Body of pancreas (tissue), 4 donors: ENCODE data around the gene CEP135. TPM values are rescaled to one million over a fixed set of nuclear protein-coding genes. Genes with fewer than 3 reads are reported as not detected.
A peak's percentile ranks its signal among the peaks of the same experiment; 100 is the strongest.

Experiments used
- ATAC-seq: fragments of 150-250 bp; one replicate; pipeline ENCODE4 v1.9.1; 2016
- DNase-seq, 4 donors: peaks; one replicate each; pipeline ENCODE4 v3.0.0-alpha.2; 2019
- H3K27ac ChIP-seq, 4 donors: fragments of 200-600 bp; sonication (generic); 1 replicate in 3 of 4; 2 replicates in 1 of 4; pipeline versions ENCODE4 v1.5.1 to v1.6.1; 2016 to 2019; ENCODE audit warnings: mild to moderate bottlenecking in 1 of 4, mixed read lengths in 1 of 4, moderate library complexity in 1 of 4
- H3K27me3 ChIP-seq, 2 donors: fragments of 200-600 bp; sonication (generic); one replicate each; pipeline ENCODE4 v1.6.0; 2016; ENCODE audit warnings: mild to moderate bottlenecking in 1 of 2
- H3K36me3 ChIP-seq, 2 donors: fragments of 200-600 bp; sonication (generic); replicated peaks in 1 of 2; 2 replicates each; pipeline ENCODE4 v1.5.1; 2016; ENCODE audit warnings: low read depth in 2 of 2; ENCODE audit not compliant: insufficient read depth in 1 of 2
- H3K4me1 ChIP-seq: fragments of 200-600 bp; sonication (generic); one replicate; pipeline ENCODE4 v1.6.0; 2016
- H3K4me3 ChIP-seq, 2 donors: fragments of 200-600 bp; sonication (generic); 1 replicate in 1 of 2; 2 replicates in 1 of 2; pipeline ENCODE4 v1.5.1; 2016 to 2019
- H3K9me3 ChIP-seq, 3 donors: fragments of 200-600 bp; sonication (generic); 1 replicate in 2 of 3; 2 replicates in 1 of 3; pipeline ENCODE4 v1.5.1; 2016
- POLR2A ChIP-seq, 3 donors: fragments of 450-650 bp; IDR thresholded peaks; one replicate each; pipeline ENCODE4 v1.6.1; 2016; ENCODE audit warnings: antibody characterized with exemption in 3 of 3, mild to moderate bottlenecking in 2 of 3
- WGBS, 2 donors: methylation state at CpG; one replicate each; pipeline ENCODE4 v1.1.5; 2017; 5-methylcytosine and 5-hydroxymethylcytosine counted together
- intact Hi-C: fragments of 100-400 bp; cut with DNase I; formaldehyde crosslinking; loops from one replicate; pipeline ENCODE4 v1.15.1; 2023
- total RNA-seq, 2 donors: library from RNA; depleted of rRNA; stranded (reverse); fragments of >200 nt; gene quantifications; one replicate each; pipeline ENCODE4 v1.1.0, GENCODE V29; 2016
- TF ChIP-seq, protein P1 (sequence below), 7 experiments: fragments of 450-650 bp in 4 of 7; fragments of 200-600 bp in 3 of 7; sonication (generic) in 3 of 7; IDR thresholded peaks; one replicate each; pipeline ENCODE4 v1.5.1; 2016 to 2019; ENCODE audit warnings: antibody characterized with exemption in 7 of 7

CEP135 gene
- total RNA-seq, 2 donors from 2014 or later = 7.5 to 8.9 TPM

GRCh38 chr4:55947912-55948725 is 626 bp upstream of the CEP135 start:
- H3K9me3 ChIP-seq = no peaks in the 10 kb centered on the region
- ATAC-seq (no peak), DNase-seq (peak in 1 of 4 donors; percentile 16)
- TF ChIP-seq POLR2A (IDR thresholded peaks at IDR 0.05) = no peak
- TF ChIP-seq, protein P1, sequence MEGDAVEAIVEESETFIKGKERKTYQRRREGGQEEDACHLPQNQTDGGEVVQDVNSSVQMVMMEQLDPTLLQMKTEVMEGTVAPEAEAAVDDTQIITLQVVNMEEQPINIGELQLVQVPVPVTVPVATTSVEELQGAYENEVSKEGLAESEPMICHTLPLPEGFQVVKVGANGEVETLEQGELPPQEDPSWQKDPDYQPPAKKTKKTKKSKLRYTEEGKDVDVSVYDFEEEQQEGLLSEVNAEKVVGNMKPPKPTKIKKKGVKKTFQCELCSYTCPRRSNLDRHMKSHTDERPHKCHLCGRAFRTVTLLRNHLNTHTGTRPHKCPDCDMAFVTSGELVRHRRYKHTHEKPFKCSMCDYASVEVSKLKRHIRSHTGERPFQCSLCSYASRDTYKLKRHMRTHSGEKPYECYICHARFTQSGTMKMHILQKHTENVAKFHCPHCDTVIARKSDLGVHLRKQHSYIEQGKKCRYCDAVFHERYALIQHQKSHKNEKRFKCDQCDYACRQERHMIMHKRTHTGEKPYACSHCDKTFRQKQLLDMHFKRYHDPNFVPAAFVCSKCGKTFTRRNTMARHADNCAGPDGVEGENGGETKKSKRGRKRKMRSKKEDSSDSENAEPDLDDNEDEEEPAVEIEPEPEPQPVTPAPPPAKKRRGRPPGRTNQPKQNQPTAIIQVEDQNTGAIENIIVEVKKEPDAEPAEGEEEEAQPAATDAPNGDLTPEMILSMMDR (IDR thresholded peaks at IDR 0.05) = no peak
- peaks cover 17% of the 10 kb centered on the region for H3K4me1 ChIP-seq
- H3K4me3 ChIP-seq = peak overlapping the region in 1 of 2 donors; percentile 77
- H3K27ac ChIP-seq = peak overlapping the region in 3 of 4 donors; percentile 77 to 96 (median 92)
- H3K27me3 ChIP-seq = peaks cover 0 to 3% of the 10 kb centered on the region in 2 donors
- WGBS, 2 donors = 2 to 3% methylated on average over 19 of the region's 19 CpGs
- intact Hi-C loops = loop anchor here (10.0 kb wide), 1 partner anchor 357 kb away; no protein-coding TSS in a partner anchor
- H3K36me3 ChIP-seq = no peaks in the 10 kb centered on the region

DNA sequence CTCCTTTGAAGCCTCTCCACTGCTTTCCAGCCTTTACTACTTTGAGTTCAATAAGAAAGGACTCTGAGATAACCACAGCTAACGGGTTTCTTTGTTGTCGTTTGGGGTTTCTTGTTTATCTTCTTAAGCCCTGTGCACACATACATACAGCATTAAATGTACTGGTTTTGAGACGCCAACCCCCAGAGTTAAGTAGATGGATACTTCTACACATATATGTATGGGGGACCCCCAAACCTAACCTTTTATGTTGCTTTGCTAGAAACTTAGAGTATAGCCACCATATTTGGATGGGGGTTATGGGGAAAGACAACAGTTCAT is 697 bp downstream of the CEP135 start:
- ATAC-seq (no peak), DNase-seq (no peak)
- intact Hi-C loops = loop anchor here (10.0 kb wide), 1 partner anchor 355 kb away; no protein-coding TSS in a partner anchor
- WGBS, 2 donors = 4 to 11% methylated on average over 3 of the region's 3 CpGs
- peaks cover 0 to 3% of the 10 kb centered on the region in 2 donors for H3K27me3 ChIP-seq
- no peaks in the 10 kb centered on the region for H3K36me3 ChIP-seq
- peak overlapping the region; percentile 52 to 77 for H3K4me3 ChIP-seq
- H3K4me1 ChIP-seq = peaks cover 17% of the 10 kb centered on the region
- peak overlapping the region; percentile 68 to 96 (median 84) for H3K27ac ChIP-seq
- TF ChIP-seq, protein P1 (IDR thresholded peaks at IDR 0.05) = no peak
- TF ChIP-seq POLR2A (IDR thresholded peaks at IDR 0.05) = no peak
- no peaks in the 10 kb centered on the region for H3K9me3 ChIP-seq

- peaks cover 0 to 3% of the 10 kb centered on the region in 2 donors for H3K36me3 ChIP-seq
- no peak overlapping the region for H3K27ac ChIP-seq
- H3K9me3 ChIP-seq = no peaks in the 10 kb centered on the region
- intact Hi-C loops = no loop called here
- H3K27me3 ChIP-seq = peaks cover 0 to 2% of the 10 kb centered on the region in 2 donors
- no peak overlapping the region for H3K4me3 ChIP-seq
- no peak for TF ChIP-seq POLR2A (IDR thresholded peaks at IDR 0.05)
- TF ChIP-seq, protein P1 (IDR thresholded peaks at IDR 0.05) = no peak
- WGBS, 2 donors = 95 to 98% methylated on average over 5 of the region's 5 CpGs
- ATAC-seq (no peak), DNase-seq (no peak)
- H3K4me1 ChIP-seq = peaks cover 17% of the 10 kb centered on the region
Measured at GRCh38 chr4:55951191-55951922, 2.6 kb downstream of the CEP135 start.

DNA sequence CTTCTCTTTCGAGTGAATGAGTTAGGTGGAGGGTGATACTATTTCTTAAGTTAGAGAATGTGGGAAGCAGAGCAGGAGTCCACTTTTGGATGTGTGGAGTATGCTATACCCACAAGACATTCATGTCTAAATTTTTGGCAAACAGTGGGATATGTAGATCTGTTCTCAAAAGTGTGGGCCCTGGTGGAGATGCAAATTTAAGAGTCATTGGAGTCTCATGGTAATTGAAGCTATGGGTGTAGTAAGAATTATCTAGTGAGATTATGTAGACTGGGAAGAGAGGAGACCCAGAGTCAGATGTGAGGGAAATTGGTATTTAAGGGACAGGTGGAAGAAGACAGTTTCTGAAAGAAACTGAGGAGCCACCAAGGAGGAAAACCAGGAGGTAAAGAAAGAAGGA is 7.0 kb downstream of the CEP135 start:
- no peaks in the 10 kb centered on the region for H3K27me3 ChIP-seq
- H3K4me1 ChIP-seq = no peaks in the 10 kb centered on the region
- DNase-seq = no peak
- intact Hi-C loops = no loop called here
- no peak for ATAC-seq
- no peaks in the 10 kb centered on the region for H3K9me3 ChIP-seq
- H3K4me3 ChIP-seq = no peak overlapping the region
- peaks cover 0 to 5% of the 10 kb centered on the region in 2 donors for H3K36me3 ChIP-seq
- no peak overlapping the region for H3K27ac ChIP-seq
- WGBS, 2 donors = 88 to 89% methylated on average over 1 of the region's 1 CpG
- TF ChIP-seq POLR2A (IDR thresholded peaks at IDR 0.05) = no peak
- TF ChIP-seq, protein P1 (IDR thresholded peaks at IDR 0.05) = no peak
